Left renal cortex interstitium (tissue), 4 donors: ENCODE results near the gene MYO5C. TPM values are rescaled to one million over a fixed set of nuclear protein-coding genes. Genes with fewer than 3 reads are reported as not detected.
"Not testable (repeated sequence)": the region's sequence is repeated elsewhere in the genome, so short reads cannot be mapped to it uniquely, and the experiment has no call there.

Source experiments
- DNase-seq, 4 donors: peaks; one replicate each; pipeline ENCODE4 v3.0.0-alpha.2; 2013; ENCODE audit warnings: low read depth in 4 of 4, low spot score in 2 of 4, missing footprints in 1 of 4
- polyA plus RNA-seq, 4 donors: library from polyadenylated mRNA; unstranded; fragments of 120-200 nt; gene quantifications; one replicate each; pipeline ENCODE4 v1.2.1, GENCODE V29; 2013; ENCODE audit not compliant: insufficient read length in 4 of 4

Gene MYO5C
- polyA plus RNA-seq, 4 donors: 16.2 to 30.6 (median 22.7) TPM

DNA sequence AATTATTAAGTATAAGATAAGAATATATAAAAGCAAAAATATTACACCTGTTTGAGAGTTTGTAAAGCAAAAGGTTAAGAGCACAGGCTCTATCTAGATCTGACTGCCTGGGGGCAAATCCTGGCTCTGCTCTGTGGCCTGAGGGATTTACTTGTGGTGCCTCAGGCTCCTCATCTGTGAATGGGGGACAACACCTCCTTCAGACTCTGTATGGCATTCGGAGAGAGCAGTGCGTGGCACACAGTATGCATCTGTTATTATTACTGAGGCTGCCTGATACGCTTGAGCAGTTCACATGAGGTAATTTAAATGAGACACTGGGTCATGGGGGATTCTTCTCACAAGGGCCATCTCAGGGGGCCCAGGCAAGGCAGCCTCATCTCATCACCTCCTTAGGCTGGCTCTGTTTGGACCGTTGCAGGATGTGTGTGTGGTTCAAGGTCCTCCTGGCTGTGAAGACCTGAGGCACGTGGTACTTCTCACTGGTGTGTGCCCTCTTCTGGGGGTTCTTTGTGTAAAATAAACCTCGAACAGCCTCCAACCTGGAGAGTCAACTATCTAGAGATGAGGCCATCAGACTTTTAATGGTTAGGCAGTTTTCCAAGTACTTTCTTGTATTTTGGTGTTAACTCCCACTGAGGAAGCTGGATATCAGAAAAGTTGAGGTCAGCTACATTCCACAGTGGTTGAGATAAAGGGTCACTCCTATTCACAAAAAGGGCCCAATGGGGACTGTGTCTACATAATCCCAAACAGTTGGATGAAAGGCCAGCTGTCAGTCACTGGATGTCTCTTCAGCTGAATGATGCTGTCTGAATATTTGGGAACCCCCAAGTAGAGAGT lies 113.4 kb downstream of the MYO5C start:
- DNase-seq: no peak

DNA sequence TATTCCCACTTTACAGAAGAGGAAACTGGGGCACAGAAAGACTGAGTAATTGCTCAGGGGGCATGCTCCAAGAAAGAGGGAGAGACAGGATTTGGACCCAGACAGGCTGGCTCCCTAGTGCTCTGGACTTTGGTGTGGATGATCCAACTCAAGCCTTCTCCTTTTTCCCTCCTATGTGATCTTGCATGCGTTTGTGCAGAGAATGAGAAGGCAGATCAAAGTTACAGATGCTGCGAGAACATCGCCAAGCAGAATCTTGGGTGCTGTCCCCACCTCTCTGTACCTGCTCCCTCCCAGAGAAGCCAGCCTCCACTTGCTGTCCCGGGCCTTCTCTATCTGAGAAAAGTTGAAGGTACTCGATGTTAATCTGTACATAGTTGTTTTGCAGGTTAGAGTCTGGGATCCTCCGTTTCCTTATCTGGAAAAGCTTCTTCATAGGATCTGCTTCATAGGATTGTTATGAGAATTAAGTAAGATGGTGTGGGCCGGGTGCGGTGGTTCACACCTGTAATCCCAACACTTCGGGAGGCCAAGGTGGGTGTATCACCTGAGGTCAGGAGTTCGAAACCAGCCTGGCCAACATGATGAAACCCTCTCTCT lies 114.7 kb downstream of the MYO5C start:
- DNase-seq: no peak

DNA sequence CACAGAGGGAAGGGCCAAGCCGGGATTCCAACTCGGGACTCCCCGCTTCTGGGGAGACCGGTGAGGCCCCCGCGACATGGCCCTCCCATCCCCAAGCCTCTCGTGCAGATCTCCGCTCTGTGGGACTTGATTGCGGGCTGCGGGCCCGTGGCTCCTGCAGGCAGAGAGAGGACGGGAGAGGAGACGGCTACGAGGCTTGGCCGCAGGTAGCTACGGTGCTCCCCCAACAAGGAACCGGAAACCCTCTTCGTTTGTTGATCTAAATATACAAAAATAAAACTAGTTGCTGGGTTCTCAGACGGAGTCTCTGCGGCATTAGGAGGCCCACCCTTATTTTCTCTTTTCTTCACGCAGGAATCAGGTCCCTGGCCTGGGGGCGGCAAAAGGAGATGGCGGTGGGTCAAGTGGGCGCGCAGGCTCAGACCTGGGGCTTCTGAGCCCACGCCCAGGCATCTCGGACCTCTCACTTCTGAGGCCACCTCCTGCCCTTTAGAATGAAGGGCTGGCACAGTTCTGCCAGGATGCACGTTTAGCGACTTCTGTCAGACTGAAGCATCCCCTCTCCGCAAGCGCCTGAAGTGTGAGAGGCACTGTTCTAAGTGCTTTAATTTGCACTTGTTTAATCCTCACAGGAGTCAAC lies 115.3 kb downstream of the MYO5C start:
- DNase-seq: peak in 2 of 4 donors; percentile 5 to 13

DNA sequence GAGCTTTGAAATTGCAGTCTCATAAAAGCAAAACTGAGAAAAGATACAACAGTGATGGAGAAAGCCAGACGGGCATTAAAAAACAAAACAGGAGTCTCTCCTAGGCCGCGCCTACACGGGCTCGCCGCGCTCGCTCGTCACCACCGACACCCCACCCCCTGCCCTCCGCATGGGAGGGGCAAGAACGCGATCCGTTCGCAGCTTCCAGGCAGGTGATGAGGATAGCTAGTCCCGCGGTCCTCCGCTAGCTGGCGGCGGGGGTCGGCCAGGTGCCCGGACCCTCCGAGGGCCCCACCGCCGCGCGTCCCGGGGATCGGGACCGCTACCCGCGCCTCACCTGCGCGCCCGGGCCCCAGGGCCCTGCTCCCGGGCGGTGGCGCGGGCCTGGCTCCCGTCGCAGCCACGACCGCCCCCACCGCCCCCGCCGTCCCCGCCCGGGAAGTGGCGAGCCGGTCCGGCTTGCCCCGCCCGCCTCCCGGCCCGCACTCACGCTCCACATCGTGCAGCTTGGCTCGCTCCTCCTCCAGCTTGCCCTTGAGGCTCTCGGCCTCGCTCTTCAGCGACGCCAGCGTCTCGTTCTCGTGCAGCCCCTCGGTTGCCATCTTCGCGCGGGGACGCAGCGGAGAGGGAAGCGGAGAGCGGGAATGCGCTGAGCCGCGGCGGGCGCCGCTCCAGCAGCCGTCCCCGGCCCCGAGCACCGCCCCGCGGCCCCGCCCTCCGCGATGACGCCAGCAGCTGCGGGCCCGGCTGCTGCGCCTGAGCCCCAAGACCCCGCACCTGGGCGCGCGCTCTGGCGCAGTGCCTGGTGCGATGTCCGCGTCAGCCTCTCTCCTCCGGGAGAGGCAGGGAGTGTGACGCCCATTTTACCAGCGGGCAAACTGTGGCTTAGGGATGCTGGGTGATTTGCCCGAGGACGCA lies 116.1 kb downstream of the MYO5C start:
- DNase-seq: peak; percentile 45 to 67 (median 66)

DNA sequence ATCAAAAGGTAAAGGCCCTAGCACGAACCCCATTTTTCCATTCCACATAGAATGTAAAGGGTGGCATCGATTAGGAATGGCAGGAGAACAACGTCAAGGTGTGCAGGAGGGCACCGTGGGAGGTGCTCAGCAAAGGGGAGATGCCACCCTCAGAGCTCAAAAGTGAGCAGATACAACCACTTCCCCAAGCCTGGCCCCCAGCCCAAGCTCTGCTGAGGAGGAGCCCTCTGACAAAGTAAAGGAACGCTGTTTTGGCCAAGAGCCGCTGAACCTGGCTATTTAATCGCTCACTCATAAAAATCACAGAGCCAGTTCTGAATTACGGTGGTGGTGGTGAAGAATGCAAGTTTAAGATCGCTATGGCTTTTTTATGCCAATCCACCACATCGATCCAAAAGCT lies 116.8 kb downstream of the MYO5C start:
- peak in 1 of 4 donors; percentile 20 for DNase-seq

GRCh38 chr15:52172869-52173268 lies 122.7 kb downstream of the MYO5C start:
- DNase-seq: no peak

DNA sequence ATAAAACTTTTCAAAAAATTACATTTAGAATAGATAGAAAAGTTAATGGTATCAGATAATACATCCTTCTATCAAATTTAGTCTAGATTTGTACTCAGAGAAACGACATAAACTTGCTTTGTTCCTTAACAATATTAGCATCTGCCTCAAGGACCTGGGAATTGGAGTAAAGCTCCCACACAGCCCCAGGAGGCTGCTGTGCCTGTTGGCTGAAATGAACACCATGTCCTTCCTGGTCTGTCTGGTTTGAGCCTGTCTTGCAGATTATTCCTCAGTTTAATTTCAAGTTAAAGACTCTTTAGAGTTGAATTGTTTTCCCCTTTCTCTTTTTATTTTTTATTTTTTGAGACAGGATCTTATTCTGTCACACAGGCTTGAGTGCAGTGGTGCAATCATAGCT lies 123.8 kb downstream of the MYO5C start:
- DNase-seq: no peak

DNA sequence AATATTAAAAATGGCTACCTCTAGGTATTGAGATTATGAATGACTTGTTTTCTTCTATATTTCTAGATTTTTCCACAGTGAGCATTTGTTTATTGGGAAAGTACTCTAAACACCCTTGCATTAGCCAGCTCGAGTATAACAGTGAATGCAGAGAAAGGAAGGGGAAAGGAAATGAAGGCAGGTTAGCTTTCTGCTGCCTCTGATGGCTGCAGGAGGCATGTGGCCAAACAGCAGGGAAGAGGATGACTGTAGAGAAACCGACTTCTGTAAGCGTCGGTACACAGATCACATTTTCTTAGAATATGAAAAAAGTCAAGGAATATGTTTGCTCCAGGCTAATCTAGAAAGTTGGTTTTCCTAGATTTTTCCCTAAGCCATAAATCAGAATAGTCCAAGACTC lies 124.2 kb downstream of the MYO5C start:
- no peak for DNase-seq

DNA sequence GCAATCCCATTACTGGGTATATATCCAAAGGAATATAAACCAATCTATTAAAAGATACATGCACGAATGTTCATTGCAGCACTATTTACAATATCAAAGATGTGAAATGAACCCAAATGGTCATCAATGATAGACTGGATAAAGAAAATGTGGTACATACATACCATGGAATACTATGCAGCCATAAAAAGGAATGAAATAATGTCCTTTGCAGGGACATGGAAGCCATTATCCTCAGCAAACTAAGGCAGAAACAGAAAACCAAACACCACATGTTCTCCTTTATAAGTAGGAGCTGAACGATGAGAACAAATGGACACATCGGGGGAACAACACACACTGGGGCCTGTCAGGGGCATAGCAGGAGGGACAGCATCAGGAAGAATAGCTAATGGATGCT lies 125.4 kb downstream of the MYO5C start:
- DNase-seq: not testable (repeated sequence)

- DNase-seq: not testable (repeated sequence)
Measured at GRCh38 chr15:52165494-52166131, 130.0 kb downstream of the MYO5C start.

- DNase-seq: no peak
Measured at GRCh38 chr15:52164631-52165265, 130.9 kb downstream of the MYO5C start.

GRCh38 chr15:52163321-52164190 lies 132.0 kb downstream of the MYO5C start:
- no peak for DNase-seq

GRCh38 chr15:52162876-52163275 lies 132.7 kb downstream of the MYO5C start:
- no peak for DNase-seq

DNA sequence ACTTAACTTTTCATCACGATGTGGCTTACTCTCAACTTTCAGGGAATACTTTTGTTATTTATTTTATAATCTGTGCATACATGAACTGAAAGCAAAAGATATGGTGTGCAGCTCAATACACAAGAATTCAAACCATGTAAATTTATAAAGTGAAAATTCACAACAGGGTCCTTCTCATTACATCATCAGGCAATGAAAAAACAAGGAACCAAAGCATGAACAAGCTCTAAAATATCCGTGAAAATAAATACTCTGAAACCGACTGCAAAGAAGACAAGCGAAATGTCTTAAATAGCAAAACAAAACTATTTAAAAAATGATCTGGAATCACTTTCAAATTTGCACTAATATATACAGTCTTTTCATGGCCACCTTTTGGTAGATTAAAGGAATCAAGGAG lies 133.3 kb downstream of the MYO5C start:
- DNase-seq: no peak

- DNase-seq: no peak
Measured at GRCh38 chr15:52161406-52161966, 134.1 kb downstream of the MYO5C start.

DNA sequence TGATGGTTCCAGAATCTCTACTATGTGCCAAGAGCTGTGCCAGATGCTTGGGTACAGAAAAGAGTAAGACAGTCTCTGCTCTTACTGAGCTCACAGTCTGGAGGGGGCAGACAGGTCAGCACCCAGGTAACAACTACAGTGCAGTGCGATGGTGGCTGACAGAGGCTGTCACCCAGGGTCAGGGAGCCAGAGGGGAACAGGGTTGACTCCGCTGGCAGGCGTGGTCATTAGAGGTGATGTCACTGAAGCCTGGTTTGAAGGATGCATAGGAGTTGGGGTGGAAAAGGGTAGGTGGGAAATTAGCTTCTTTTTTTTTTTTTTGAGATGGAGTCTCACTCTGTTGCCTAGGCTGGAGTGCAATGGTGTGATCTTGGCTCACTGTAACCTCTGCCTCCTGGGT lies 136.0 kb downstream of the MYO5C start:
- no peak for DNase-seq

GRCh38 chr15:52158084-52158765 lies 137.4 kb downstream of the MYO5C start:
- DNase-seq: no peak

DNA sequence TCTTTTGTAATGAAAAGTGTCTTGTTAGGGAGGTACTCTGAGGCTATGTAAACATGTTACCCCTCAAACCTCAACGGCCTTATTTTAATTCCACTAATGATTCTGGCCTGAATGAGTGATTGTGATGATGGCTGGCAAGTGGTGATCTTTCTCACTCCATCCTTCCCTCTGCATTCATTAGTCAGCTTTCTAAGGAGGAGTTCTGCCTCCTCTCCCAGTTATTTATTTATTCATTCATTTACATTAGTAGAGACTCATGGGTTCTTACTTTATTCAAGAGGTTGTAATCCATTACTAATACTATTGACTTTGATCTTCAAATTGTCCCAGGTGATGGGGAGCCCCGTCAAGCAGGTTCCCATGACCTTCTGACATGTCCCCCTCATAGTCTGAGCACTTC lies 139.7 kb downstream of the MYO5C start:
- no peak for DNase-seq
